Amniotic epithelial cell (primary cell): ENCODE data around the gene RBM24.

Experiments used
- DNase-seq: peaks from one replicate; pipeline ENCODE4 v3.0.0-alpha.2; 2010; ENCODE audit warnings: low read depth

Gene RBM24

GRCh38 chr6:17281100-17281496 lies at the start of gene RBM24:
Gene RBM24, plus strand, starts transcription at chr6:17281361. Its CDS starts 221 bp downstream, at chr6:17281582.
- peak; percentile 40 for DNase-seq

DNA sequence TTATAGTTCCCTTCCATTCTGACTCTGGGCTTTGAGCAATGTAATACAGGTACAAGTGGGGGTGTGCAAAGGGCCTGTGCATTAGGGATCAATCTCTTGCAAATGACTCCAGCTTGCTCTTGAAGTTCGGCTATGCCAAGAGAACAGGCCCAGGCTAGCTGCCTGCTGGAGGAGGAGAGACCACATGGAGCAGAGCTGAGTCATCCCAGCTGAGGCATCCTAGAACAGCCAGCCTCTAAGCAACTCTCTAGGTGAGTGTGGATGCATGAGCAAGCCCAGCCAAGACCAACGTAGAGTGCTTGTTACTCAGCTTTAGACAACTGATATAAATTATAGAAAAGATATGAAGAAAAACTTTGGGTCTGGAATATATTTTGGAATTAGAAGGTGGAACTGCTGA lies 47.6 kb upstream of the RBM24 start:
- DNase-seq: peak; percentile 25

- DNase-seq: no peak
These were observed 43.9 kb upstream of the RBM24 start for GRCh38 chr6:17237246-17237645.

DNA sequence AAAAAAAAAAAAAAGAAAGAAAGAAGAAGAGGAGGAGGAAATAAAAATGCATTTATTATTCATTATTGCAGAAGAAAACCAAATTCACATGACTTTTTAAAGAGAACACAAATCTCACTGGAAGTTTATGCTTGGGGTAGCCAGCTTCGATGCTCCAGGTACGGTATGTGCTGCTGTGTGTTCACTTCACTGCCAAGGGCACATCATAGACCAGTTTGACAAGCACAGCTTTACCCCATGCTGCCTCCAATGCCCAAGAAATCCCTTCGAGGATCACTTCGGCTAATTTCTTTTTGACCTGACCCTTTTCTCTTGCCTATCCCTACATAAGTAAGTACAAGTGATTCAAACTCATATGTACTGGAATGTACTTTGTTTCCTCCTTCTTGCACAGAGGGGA lies 41.9 kb upstream of the RBM24 start:
- DNase-seq: no peak

DNA sequence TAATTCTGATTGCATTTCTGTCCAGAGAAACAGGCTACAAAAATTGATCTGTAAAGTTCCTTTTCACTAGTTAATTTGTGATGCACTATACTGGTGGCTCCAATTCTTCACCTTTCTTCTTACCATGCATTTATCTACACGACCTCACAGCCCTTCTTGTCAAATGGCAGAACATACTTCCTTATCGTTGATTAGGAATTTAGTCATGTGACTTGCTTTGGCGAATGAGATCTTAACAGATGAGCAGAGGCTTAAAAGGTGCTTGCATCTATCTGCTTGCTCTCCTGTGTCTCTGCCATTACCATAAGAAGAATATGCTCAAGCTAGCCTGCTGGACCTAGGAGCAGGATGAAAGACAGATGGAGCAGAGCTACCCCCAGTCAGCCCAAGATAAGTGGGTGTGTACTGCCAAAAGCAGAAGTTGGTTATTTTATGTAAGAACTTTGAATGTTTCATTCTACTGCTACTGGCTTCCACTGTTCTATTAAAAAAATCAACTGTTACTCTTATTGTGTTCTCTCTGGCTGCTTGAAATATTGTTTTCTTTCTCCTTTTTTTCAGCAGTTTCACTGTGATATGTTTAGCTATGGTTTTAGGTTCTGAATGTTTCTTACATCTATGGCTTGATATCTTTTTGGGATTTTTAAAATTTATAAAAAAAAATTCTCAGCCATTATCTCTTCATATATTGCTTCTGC lies 40.2 kb upstream of the RBM24 start:
- DNase-seq: no peak

- DNase-seq: no peak
These were observed 39.1 kb upstream of the RBM24 start for GRCh38 chr6:17242087-17242486.

DNA sequence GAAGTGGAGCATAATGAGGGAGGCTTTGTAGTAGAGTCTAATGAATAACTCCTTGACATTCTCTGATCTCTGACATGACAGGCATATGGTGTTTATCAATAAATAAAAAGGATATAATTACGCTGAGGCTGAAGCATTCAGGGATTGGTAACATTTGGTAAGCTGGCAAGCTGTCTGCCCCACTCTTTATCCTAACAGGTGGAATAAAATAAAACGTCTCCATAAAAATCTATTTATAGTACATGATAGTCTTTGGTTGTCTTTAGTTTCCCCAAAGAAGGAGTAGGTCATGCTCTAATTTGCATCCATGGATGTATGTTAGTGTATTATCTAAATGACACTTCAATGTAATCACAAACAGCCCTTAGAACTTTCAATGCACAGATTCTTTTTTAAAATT lies 30.9 kb upstream of the RBM24 start:
- DNase-seq: no peak

GRCh38 chr6:17251953-17252352 lies 29.2 kb upstream of the RBM24 start:
- no peak for DNase-seq

DNA sequence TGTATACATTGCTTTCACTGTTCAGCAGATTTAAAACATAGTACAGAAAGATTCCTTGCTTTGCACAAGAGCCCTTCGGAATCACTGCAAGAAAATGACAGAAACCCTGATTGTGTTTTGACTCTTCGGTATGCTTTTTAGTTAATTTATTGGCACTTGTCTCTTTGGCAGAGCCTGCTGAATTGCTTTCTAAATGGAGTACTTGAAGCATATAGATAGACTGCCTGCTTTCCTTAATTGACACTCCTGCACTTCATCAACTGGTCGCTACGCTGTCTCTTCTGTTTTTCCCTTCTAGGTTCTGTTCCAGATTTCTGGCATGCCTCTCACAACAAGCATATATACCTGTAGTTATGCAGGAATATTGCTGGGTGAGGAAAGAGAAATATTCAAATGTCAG lies 22.4 kb upstream of the RBM24 start:
- no peak for DNase-seq

- DNase-seq: no peak
These were observed 15.6 kb upstream of the RBM24 start for GRCh38 chr6:17265570-17265969.

DNA sequence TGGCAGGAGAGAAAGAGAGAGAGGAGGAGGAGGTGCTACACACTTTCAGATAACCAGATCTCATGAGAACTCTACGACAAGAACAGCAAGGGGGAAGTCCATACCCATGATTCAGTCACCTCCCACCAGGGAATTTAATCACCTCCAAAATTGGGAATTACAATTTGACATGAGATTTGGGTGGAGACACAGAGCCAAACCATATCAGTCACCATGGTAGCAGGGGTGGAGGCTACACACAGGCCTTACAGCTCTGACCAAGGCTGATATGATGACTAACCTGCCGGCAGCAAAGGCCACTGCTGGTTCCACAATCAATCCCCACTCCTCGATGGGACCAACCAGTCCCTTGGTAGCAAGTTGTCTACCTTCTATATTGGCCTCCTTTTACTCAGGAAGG lies 13.6 kb upstream of the RBM24 start:
- DNase-seq: no peak

DNA sequence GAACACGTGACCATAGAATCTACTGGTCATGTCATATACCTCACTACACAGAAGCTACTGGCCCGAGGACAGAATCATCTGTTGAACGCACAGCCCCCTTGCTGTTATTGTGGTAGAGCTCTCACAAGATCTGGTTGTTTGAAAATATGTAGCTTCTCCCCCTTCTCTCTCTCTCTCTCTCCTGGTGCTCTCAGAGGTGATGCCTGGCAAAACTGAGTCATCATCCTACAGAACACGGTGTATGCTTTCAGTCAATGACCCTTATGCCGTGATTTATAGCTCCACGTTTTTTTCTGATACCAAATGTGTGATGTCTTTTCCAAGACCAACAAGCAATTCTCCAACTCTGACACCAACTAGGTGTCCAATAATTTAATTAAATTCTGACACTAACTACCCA lies 13.0 kb upstream of the RBM24 start:
- DNase-seq: peak; percentile 42

DNA sequence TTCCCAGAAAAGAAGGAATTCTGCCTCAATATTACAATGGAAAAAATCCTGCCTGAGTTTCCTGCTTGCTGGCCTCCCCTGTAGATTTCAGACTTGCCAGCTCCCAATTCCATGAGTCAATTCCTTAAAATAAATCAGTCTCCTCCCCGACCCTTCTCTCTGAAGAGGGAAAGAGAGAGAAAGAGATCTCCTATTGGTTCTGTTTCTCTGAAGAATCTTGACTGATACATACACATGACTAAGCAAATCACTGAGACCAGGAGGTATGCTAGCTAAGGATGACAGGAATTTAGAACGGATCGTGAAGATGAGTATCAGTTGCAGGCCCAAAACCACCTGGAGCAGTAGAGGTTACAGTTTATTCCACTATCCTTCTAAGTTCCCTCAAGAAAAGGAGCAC lies 11.3 kb upstream of the RBM24 start:
- DNase-seq: peak; percentile 10

GRCh38 chr6:17271628-17272027 lies 9.5 kb upstream of the RBM24 start:
- DNase-seq: no peak

DNA sequence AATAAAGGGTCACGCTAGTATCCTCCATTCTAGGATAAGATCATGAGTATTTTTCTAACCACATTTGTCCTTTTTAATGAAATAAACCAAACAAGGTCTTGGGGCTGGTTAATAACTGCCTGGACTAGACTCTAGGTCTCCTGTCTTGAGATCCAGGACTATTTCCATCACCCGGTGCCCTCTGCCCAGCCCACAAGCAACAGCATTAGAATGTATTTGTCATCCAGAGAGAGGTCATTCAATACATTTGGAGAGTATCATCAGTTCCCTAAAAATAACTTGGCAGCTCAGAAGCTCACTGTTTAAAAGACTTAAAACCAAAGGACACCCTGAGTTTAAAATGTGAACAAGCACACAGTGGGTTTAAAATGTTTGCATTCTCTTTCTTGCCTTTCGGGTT lies 4.4 kb upstream of the RBM24 start:
- DNase-seq: no peak

DNA sequence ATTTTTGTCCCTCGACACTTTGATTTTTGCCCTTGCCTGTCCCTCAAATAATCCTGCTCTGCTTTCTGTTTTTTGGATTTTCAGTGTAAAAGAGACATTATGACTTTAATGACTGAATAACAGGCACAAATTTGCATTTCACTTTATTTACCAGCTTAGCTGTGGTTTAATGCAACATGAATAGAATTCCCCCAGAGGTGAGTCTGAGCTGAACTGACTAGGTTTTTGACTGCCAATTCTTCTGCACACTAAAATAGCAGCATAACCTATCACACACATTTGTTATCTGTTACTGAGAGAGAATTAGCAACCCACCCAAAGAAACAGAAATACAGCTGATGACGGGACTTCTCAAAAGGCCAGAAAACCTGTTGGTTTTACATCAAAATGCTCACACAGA lies 3.9 kb upstream of the RBM24 start:
- DNase-seq: no peak

- peak; percentile 18 for DNase-seq
These were observed 2.7 kb upstream of the RBM24 start for GRCh38 chr6:17278289-17279063.

GRCh38 chr6:17280138-17280537 lies 1.0 kb upstream of the RBM24 start:
- DNase-seq: no peak

DNA sequence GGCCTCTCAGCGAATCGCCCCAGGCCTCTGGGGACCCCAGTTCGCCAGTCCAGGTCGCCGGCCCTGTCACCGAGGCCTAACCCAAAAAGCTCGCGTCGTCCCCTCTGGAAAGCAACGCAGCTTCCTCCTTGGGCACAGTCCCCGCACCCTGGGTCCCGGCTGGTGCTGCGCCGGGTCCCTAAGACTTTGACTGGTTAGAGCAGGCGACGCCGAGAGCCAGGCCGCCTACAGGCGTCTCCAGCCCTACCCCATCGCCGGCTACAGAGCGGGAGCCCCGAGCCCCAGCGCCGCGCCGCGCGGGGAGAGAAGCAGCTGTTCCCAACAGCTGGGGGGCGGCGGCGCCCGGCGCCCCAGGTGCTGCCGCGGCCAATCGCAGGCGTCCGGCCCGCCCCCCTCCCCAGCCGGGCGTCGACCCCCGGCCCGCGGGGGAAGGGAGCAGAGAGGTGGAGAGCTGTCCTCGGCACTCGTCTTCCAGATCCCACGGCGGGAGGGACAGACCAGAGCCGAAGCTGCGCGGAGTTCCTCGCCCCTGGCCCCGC lies 540 bp upstream of the RBM24 start:
- no peak for DNase-seq

GRCh38 chr6:17281497-17282481 lies 628 bp downstream of the RBM24 start:
- no peak for DNase-seq

- DNase-seq: no peak
These were observed 1.9 kb downstream of the RBM24 start for GRCh38 chr6:17283074-17283473.

GRCh38 chr6:17289630-17290061 lies 8.5 kb downstream of the RBM24 start:
- DNase-seq: peak; percentile 59
